ENCODE results near the gene DYRK3. TPM values are rescaled to one million over a fixed set of nuclear protein-coding genes. Genes with fewer than 3 reads are reported as not detected.

DYRK3 gene
- total RNA-seq, 1 experiment from 2014 or later = 7.1 TPM

- TF ChIP-seq, protein P1, sequence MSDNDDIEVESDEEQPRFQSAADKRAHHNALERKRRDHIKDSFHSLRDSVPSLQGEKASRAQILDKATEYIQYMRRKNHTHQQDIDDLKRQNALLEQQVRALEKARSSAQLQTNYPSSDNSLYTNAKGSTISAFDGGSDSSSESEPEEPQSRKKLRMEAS (IDR thresholded peaks at IDR 0.05) = no peak
- TF ChIP-seq POLR2A (IDR thresholded peaks at IDR 0.05; ENCODE audit: borderline replicate concordance, extremely low read depth, insufficient read depth, insufficient read length) (no peak), CEBPB (IDR thresholded peaks at IDR 0.05; ENCODE audit: low read depth) (no peak)
Measured at GRCh38 chr1:206662396-206663092, 27.2 kb downstream of the DYRK3 start (continued).

DNA sequence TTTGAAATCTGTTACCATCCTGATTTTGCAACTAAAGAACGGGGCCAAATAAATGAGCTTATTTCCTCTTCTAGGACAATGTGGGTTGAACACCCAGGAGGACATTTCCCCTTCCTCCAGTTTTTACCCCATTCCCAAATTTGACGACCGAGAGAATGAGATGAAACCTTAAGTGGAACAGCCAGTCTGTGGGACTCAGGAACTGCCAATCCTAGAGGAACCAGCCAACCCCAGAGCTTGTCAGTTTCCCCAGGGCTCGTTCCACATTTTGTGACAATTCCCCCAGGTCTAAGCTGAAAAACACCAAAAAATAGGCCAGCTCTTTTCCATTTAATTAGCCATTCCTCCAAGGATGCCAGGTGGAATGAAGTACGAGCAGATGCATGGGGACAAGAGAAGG, 28.0 kb downstream of the DYRK3 start:
- H4K20me1 ChIP-seq (ENCODE audit: insufficient read depth) = no peaks in the 10 kb centered on the region
- no peak overlapping the region for H2AFZ ChIP-seq (ENCODE audit: low read depth, low read length, poor library complexity, severe bottlenecking)
- no peaks in the 10 kb centered on the region for H3K9me3 ChIP-seq (ENCODE audit: control insufficient read depth in 1 of 2, insufficient read depth in 1 of 2, low read depth in 1 of 2, low read length in 2 of 2)
- no peak overlapping the region for H3K27ac ChIP-seq (ENCODE audit: low read depth, low read length)
- no peak overlapping the region for H3K4me3 ChIP-seq (replicated peaks in 1 of 2; ENCODE audit: low read depth in 1 of 2, low read length in 2 of 2)
- H3K4me1 ChIP-seq (ENCODE audit: control insufficient read depth in 1 of 2, insufficient read depth in 2 of 2, low read length in 2 of 2) = no peaks in the 10 kb centered on the region; a peak in 1 of 4 replicates
- H3K9me2 ChIP-seq (ENCODE audit: insufficient read depth) = no peaks in the 10 kb centered on the region
- no peak for DNase-seq (ENCODE audit: low read depth, low spot score)
- peaks cover 18% of the 10 kb centered on the region; the same call in 1 of the 2 replicates for H3K27me3 ChIP-seq (ENCODE audit: insufficient read depth, low read length)
- intact Hi-C loops (cut with micrococcal nuclease) = no loop called here
- POLR2A ChIA-PET = interaction anchor here (2.6 kb wide), 1 partner anchor 28 kb away, joined by 11 read pairs; the partner anchor contains the start of gene DYRK3
- CTCF ChIA-PET = interaction anchor here (1.0 to 6.8 kb wide), 21 partner anchors 8 to 319 kb away, joined by 3 to 71 read pairs (median 9); partner anchors contain the start of genes DYRK3, EIF2D and IKBKE
- no peaks in the 10 kb centered on the region for H3K79me2 ChIP-seq (ENCODE audit: insufficient read depth, low read length)
- BruUV-seq (replicated peaks) = no TSS peak
- RAD21 ChIA-PET (ENCODE audit: low non-redundant PET in 1 of 2, low total read pairs in 2 of 2, uncharacterized antibody in 2 of 2, unreplicated experiment in 2 of 2) = interaction anchor here (1.0 to 2.4 kb wide), 4 partner anchors 28 to 51 kb away, joined by 3 to 11 read pairs (median 9); partner anchors contain the start of genes DYRK3 (in 2 of the 2) and EIF2D (in 1 of the 2)
- H3K4me2 ChIP-seq (ENCODE audit: low read length) = no peak overlapping the region
- no peak for ATAC-seq
- TF ChIP-seq CBX3 (IDR thresholded peaks at IDR 0.05; ENCODE audit: low read depth) (no peak), CTCF (IDR thresholded peaks at IDR 0.05 in 2 of 3, conservative IDR thresholded peaks at IDR 0.05 in 1 of 3; ENCODE audit: borderline replicate concordance in 1 of 3, insufficient read depth in 1 of 3, low read depth in 2 of 3, low read length in 2 of 3) (no peak), ELF1 (IDR thresholded peaks at IDR 0.05; ENCODE audit: borderline replicate concordance, low read depth) (no peak), EZH2 (IDR thresholded peaks at IDR 0.05) (no peak), JUND (IDR thresholded peaks at IDR 0.05) (no peak), ZNF274 (IDR thresholded peaks at IDR 0.05; ENCODE audit: low read depth, low read length) (no peak), ZFX (IDR thresholded peaks at IDR 0.05) (no peak), SRF (IDR thresholded peaks at IDR 0.05; ENCODE audit: low read depth) (no peak), SIN3A (IDR thresholded peaks at IDR 0.05; ENCODE audit: low read depth) (no peak), SP1 (IDR thresholded peaks at IDR 0.05; ENCODE audit: low read depth) (no peak), ZBTB33 (IDR thresholded peaks at IDR 0.05; ENCODE audit: extremely low read depth, insufficient replicate concordance, low read length) (no peak), FOSL1 (IDR thresholded peaks at IDR 0.05; ENCODE audit: low read depth) (no peak), YY1 (IDR thresholded peaks at IDR 0.05; ENCODE audit: extremely low read depth, insufficient replicate concordance, low read depth, low read length) (no peak), EZH2phosphoT487 (IDR thresholded peaks at IDR 0.05; ENCODE audit: borderline replicate concordance) (no peak), CEBPB (IDR thresholded peaks at IDR 0.05; ENCODE audit: low read depth) (no peak), RAD21 (IDR thresholded peaks at IDR 0.05; ENCODE audit: low read depth) (no peak), POLR2AphosphoS5 (IDR thresholded peaks at IDR 0.05; ENCODE audit: low read depth, low read length) (no peak)
- TF ChIP-seq, protein P1 (IDR thresholded peaks at IDR 0.05) = no peak
- TF ChIP-seq, protein P2, sequence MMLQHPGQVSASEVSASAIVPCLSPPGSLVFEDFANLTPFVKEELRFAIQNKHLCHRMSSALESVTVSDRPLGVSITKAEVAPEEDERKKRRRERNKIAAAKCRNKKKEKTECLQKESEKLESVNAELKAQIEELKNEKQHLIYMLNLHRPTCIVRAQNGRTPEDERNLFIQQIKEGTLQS (IDR thresholded peaks at IDR 0.05) = no peak
- no peak overlapping the region for H3K9ac ChIP-seq (ENCODE audit: low read length)
- no peaks in the 10 kb centered on the region for H3K36me3 ChIP-seq (ENCODE audit: control insufficient read depth in 1 of 2, insufficient read depth in 2 of 2, low read length in 2 of 2)

Measured in HCT116 (cell line).